Spleen (tissue), 11 donors: ENCODE measurements around the gene LPCAT1. TPM values are rescaled to one million over a fixed set of nuclear protein-coding genes. Genes with fewer than 3 reads are reported as not detected.

Experiments used
- DNase-seq: peaks from one replicate; pipeline ENCODE4 v3.0.0-alpha.2; 2020
- H3K27ac ChIP-seq, 8 donors: fragments of 200-600 bp; sonication (generic) in 7 of 8; 1 replicate in 4 of 8; 2 replicates in 4 of 8; pipeline versions ENCODE4 v1.5.0 to v1.8.0; 2016 to 2021; ENCODE audit warnings: inconsistent platforms in 4 of 8, mild to moderate bottlenecking in 4 of 8, moderate library complexity in 1 of 8
- H3K27me3 ChIP-seq, 7 donors: fragments of 200-600 bp; sonication (generic) in 6 of 7; replicated peaks in 1 of 7; 1 replicate in 4 of 7; 2 replicates in 3 of 7; pipeline versions ENCODE4 v1.5.0 to v1.8.0; 2016 to 2021; ENCODE audit warnings: inconsistent platforms in 3 of 7, mild to moderate bottlenecking in 1 of 7
- H3K36me3 ChIP-seq, 6 donors: fragments of 200-600 bp; sonication (generic) in 5 of 6; 1 replicate in 4 of 6; 2 replicates in 2 of 6; pipeline versions ENCODE4 v1.5.0 to v1.8.0; 2016 to 2021; ENCODE audit warnings: inconsistent platforms in 2 of 6
- H3K4me1 ChIP-seq, 6 donors: fragments of 200-600 bp; sonication (generic) in 5 of 6; 1 replicate in 3 of 6; 2 replicates in 3 of 6; pipeline versions ENCODE4 v1.5.0 to v1.8.0; 2016 to 2021; ENCODE audit warnings: inconsistent platforms in 3 of 6
- H3K4me3 ChIP-seq, 8 donors: fragments of 200-600 bp; sonication (generic) in 7 of 8; 1 replicate in 4 of 8; 2 replicates in 4 of 8; pipeline versions ENCODE4 v1.5.0 to v1.8.0; 2016 to 2021; ENCODE audit warnings: inconsistent platforms in 4 of 8, mild to moderate bottlenecking in 4 of 8, moderate library complexity in 2 of 8
- H3K9me3 ChIP-seq, 8 donors: fragments of 200-600 bp; sonication (generic) in 7 of 8; 1 replicate in 4 of 8; 2 replicates in 4 of 8; pipeline versions ENCODE4 v1.5.0 to v1.8.0; 2016 to 2021; ENCODE audit warnings: inconsistent platforms in 4 of 8
- POLR2A ChIP-seq, 3 donors: fragments of 450-650 bp; IDR thresholded peaks; one replicate each; pipeline ENCODE4 v1.5.1; 2017; ENCODE audit warnings: antibody characterized with exemption in 3 of 3, mild to moderate bottlenecking in 1 of 3
- POLR2AphosphoS5 ChIP-seq, 3 donors: sonication (generic); formaldehyde crosslinking; IDR thresholded peaks; one replicate each; pipeline ENCODE4 v1.5.1; 2017; ENCODE audit warnings: antibody characterized with exemption in 3 of 3
- WGBS, 5 donors: extraction: QIAGEN DNeasy Blood & Tissue Kit in 3 of 5; methylation state at CpG; one replicate each; pipeline versions ENCODE4 v1.1.5 to v1.1.7; 2013 to 2018; 5-methylcytosine and 5-hydroxymethylcytosine counted together
- intact Hi-C: fragments of 100-400 bp; cut with DNase I; formaldehyde crosslinking; loops from one replicate; pipeline ENCODE4 v1.15.0; 2023; ENCODE audit warnings: low total_unique reads
- polyA plus RNA-seq, 3 donors: library from polyadenylated mRNA; stranded (reverse); fragments of 200-250 nt; gene quantifications; one replicate each; pipeline ENCODE4 v1.2.1, GENCODE V29; 2013
- total RNA-seq, 7 donors: library from RNA; depleted of rRNA in 3 of 7; stranded (reverse); fragments of >200 nt in 3 of 7; fragmentation: NEBNext Ultra II Directional in 4 of 7; extraction: Animal tissue kit (Norgen Biotek cat#: 25700) in 4 of 7; gene quantifications; one replicate each; pipeline versions ENCODE4 v1.1.0 to v1.2.1, GENCODE V29; 2016 to 2021
- TF ChIP-seq, protein P1 (sequence below), 11 experiments: fragments of 200-600 bp in 7 of 11; fragments of 450-650 bp in 4 of 11; sonication (generic) in 4 of 11; IDR thresholded peaks in 8 of 11; conservative IDR thresholded peaks in 3 of 11; 1 replicate in 7 of 11; 2 replicates in 4 of 11; pipeline versions ENCODE4 v1.4.0 to v1.8.0; 2016 to 2021; ENCODE audit warnings: antibody characterized with exemption in 11 of 11, inconsistent platforms in 4 of 11, mild to moderate bottlenecking in 1 of 11
- donor health status: healthy with polysubstance abuse.
- donor health status: DM: no; HTN: no; CAD: no; lungs with moderate emphysema.
- donor health status: DM: no; HTN: no; CAD: no.
- donor health status: Bipolar disorder and iron deficiency.
- donor health status: healthy.
- donor health status: DM: no; HTN: no; CAD: no.
- donor health status: DM: yes; HTN: yes; CAD: no.

The LPCAT1 gene
- total and polyA plus RNA-seq, 10 donors, result 52.2 to 322 (median 174) TPM

- peaks cover 0 to 92% (median 50%) of the 10 kb centered on the region in 6 donors for H3K36me3 ChIP-seq
- TF ChIP-seq POLR2AphosphoS5 (IDR thresholded peaks at IDR 0.05) (peak; percentile 46 to 80 (median 63)), POLR2A (IDR thresholded peaks at IDR 0.05) (no peak)
- TF ChIP-seq, protein P1, sequence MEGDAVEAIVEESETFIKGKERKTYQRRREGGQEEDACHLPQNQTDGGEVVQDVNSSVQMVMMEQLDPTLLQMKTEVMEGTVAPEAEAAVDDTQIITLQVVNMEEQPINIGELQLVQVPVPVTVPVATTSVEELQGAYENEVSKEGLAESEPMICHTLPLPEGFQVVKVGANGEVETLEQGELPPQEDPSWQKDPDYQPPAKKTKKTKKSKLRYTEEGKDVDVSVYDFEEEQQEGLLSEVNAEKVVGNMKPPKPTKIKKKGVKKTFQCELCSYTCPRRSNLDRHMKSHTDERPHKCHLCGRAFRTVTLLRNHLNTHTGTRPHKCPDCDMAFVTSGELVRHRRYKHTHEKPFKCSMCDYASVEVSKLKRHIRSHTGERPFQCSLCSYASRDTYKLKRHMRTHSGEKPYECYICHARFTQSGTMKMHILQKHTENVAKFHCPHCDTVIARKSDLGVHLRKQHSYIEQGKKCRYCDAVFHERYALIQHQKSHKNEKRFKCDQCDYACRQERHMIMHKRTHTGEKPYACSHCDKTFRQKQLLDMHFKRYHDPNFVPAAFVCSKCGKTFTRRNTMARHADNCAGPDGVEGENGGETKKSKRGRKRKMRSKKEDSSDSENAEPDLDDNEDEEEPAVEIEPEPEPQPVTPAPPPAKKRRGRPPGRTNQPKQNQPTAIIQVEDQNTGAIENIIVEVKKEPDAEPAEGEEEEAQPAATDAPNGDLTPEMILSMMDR (IDR thresholded peaks at IDR 0.05 in 8 of 11, conservative IDR thresholded peaks at IDR 0.05 in 3 of 11), result no peak
- peaks cover 38 to 97% (median 74%) of the 10 kb centered on the region in 6 donors for H3K4me1 ChIP-seq
- intact Hi-C loops, result no loop called here
- DNase-seq, result peak; percentile 75
- no peaks in the 10 kb centered on the region for H3K27me3 ChIP-seq
- H3K27ac ChIP-seq, result peak overlapping the region in 7 of 8 donors; percentile 40 to 86 (median 63)
- H3K9me3 ChIP-seq, result no peaks in the 10 kb centered on the region
- WGBS, 5 donors, result 92 to 94% (median 93%) methylated on average over 20 to 25 of the region's 25 CpGs
- H3K4me3 ChIP-seq, result peak overlapping the region in 1 of 8 donors; percentile 44
Measured at GRCh38 chr5:1512541-1513291, 11.0 kb downstream of the LPCAT1 start.

GRCh38 chr5:1511651-1512540, 11.9 kb downstream of the LPCAT1 start:
- Histone ChIP-seq H3K4me3 (peak overlapping the region in 1 of 8 donors; percentile 44), H3K27me3 (no peaks in the 10 kb centered on the region), H3K4me1 (peaks cover 38 to 97% (median 74%) of the 10 kb centered on the region in 6 donors), H3K36me3 (peaks cover 0 to 92% (median 49%) of the 10 kb centered on the region in 6 donors), H3K27ac (peak overlapping the region in 2 of 8 donors; percentile 77 to 86), H3K9me3 (no peaks in the 10 kb centered on the region)
- intact Hi-C loops, result no loop called here
- WGBS, 5 donors, result 70 to 90% (median 86%) methylated on average over 4 to 21 of the region's 21 CpGs
- DNase-seq, result peak; percentile 74
- TF ChIP-seq POLR2A (IDR thresholded peaks at IDR 0.05), result no peak
- TF ChIP-seq, protein P1 (IDR thresholded peaks at IDR 0.05 in 8 of 11, conservative IDR thresholded peaks at IDR 0.05 in 3 of 11), result peak in 3 of 11 experiments; percentile 9 to 11 (median 11)
- peak in 2 of 3 donors; percentile 40 to 46 for TF ChIP-seq POLR2AphosphoS5 (IDR thresholded peaks at IDR 0.05)

DNA sequence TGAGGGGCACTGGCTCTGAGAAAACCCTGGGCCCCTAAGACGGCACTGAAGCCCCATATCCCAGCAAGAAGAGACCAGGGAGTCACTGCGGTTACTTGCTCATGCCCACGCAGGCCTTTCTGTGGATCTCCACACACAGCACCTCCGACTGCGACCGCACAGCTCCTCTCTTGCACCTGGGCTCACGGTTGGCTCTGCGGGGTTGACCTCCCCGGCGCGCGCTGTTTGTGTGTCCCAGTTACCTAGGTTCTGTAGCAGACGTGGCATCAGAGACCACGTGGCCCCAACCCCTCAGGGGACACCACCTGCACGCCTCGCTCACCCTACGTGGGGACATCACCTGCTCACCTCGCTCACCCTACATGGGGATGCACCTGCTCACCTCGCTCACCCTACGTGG, 12.7 kb downstream of the LPCAT1 start:
- peaks cover 0 to 89% (median 48%) of the 10 kb centered on the region in 6 donors for H3K36me3 ChIP-seq

More for the DNA sequence above, 12.7 kb downstream of the LPCAT1 start:
- intact Hi-C loops, result no loop called here
- DNase-seq, result peak; percentile 72
- 86 to 94% (median 93%) methylated on average over 19 to 20 of the region's 20 CpGs for WGBS, 5 donors
- H3K27me3 ChIP-seq, result no peaks in the 10 kb centered on the region
- TF ChIP-seq POLR2AphosphoS5 (IDR thresholded peaks at IDR 0.05), result peak in 1 of 3 donors; percentile 5
- TF ChIP-seq, protein P1 (IDR thresholded peaks at IDR 0.05 in 8 of 11, conservative IDR thresholded peaks at IDR 0.05 in 3 of 11), result no peak
- no peaks in the 10 kb centered on the region for H3K9me3 ChIP-seq
- peak overlapping the region in 1 of 8 donors; percentile 86 for H3K27ac ChIP-seq
- no peak overlapping the region for H3K4me3 ChIP-seq
- H3K4me1 ChIP-seq, result peaks cover 39 to 97% (median 74%) of the 10 kb centered on the region in 6 donors
